C4-2B (cell line): ENCODE measurements around the gene POU2F1.

Experiments used
- ZFX ChIP-seq: fragments of 450-650 bp; IDR thresholded peaks from 2 replicates; pipeline ENCODE4 v1.6.1; 2017
- TF ChIP-seq, protein P1 (sequence below): fragments of 450-650 bp; conservative IDR thresholded peaks from 2 replicates; pipeline ENCODE4 v1.5.1; 2017; ENCODE audit warnings: mild to moderate bottlenecking

DNA sequence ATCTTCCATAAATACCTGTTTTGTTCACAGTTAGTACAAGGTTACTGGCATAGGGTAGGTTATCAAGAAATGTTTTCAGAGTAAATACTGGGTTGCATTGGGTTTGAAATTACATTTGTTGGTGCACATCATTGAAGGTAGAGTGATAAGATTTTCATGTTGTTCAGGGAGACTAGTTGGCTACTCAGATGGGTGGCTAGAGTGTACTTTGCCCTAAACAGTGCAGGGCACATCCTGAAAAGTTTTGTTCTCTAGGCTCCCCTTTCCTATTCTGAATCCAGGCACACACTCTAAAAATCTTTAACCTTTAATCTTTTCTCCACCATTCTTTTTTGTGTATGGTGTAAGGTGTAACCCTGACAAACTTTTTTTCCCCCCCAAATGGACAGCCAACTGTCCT is 18.0 kb downstream of the POU2F1 start:
- TF ChIP-seq, protein P1, sequence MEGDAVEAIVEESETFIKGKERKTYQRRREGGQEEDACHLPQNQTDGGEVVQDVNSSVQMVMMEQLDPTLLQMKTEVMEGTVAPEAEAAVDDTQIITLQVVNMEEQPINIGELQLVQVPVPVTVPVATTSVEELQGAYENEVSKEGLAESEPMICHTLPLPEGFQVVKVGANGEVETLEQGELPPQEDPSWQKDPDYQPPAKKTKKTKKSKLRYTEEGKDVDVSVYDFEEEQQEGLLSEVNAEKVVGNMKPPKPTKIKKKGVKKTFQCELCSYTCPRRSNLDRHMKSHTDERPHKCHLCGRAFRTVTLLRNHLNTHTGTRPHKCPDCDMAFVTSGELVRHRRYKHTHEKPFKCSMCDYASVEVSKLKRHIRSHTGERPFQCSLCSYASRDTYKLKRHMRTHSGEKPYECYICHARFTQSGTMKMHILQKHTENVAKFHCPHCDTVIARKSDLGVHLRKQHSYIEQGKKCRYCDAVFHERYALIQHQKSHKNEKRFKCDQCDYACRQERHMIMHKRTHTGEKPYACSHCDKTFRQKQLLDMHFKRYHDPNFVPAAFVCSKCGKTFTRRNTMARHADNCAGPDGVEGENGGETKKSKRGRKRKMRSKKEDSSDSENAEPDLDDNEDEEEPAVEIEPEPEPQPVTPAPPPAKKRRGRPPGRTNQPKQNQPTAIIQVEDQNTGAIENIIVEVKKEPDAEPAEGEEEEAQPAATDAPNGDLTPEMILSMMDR = no peak
- TF ChIP-seq ZFX = no peak
